ENCODE data around the gene DACH2.

The DACH2 gene

DNA sequence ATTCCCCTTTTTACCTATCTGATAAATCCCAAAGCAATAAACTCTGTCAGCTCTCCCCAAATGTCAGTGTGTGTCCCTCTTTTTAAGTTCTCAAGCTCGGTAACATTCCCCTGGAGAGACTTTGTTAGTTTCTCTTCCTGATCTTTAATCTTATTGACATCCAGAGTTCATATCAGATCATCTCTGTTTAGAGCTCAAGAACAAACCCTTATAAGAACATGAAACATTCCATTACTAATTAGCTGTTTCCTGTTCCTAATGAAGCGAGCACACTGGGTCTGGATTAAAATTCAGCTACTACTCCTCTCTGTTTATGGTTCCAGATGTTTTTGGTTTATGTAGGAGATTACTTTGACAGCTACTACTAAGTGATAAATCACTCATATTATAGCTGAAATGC lies 681.5 kb downstream of the DACH2 start:
- DNase-seq, result no peak

DNA sequence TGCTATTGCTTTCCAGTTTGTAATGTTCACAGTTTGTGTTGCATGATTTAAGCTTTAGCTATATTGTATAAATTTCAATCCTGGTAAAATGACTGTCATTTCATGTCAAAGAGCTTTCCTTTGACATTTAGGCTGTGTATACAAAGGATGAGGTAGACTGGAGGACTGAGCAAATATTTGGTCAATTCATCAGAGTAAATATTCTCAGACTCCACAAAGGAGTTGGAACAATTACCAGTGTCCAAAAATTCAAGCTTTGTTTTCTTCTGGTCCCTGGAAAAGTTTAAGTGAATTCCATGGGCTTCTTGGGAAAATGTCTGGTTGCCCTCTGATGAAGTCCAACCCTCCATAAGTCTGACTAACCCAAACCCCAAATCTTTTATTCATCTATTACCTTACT lies 682.4 kb downstream of the DACH2 start:
- no peak for DNase-seq

DNA sequence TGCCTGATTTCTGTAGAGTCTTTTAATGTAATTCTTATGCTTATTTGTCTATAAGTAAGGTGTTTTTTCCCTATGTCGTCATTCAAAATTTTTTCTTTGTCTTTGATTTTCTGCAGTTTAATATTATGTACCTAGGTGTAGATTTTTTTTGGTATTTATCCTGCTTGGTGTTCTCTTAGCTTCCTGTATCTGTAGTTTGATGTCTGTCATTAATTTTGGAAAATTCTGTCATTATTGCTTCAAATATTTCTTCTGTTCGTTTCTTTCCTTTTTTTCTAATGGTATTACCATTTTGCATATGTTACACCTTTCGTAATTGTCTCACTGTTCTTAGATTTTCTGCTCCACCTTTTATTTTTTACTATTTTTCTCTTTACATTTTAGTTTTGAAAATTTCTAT lies 696.9 kb downstream of the DACH2 start:
- DNase-seq, result no peak

All from activated T-cell treated with anti-CD3 and anti-CD28 coated beads, Interleukin-2, amount 50 U/mL, for 1 hour (primary cell).